ENCODE results near the gene SLC45A3.

The SLC45A3 gene

GRCh38 chr1:205610036-205610435 is 70.3 kb downstream of the SLC45A3 start:
- H3K4me1 ChIP-seq (ENCODE audit: insufficient read depth, low read length, severe bottlenecking), result peaks cover 9% of the 10 kb centered on the region
- H3K36me3 ChIP-seq (ENCODE audit: insufficient read depth, low read length), result peaks cover 91% of the 10 kb centered on the region
- no peaks in the 10 kb centered on the region for H3K9me2 ChIP-seq (ENCODE audit: low read depth, low read length)
- H3K27me3 ChIP-seq (ENCODE audit: insufficient read depth, low read length), result no peaks in the 10 kb centered on the region
- H3K4me2 ChIP-seq (ENCODE audit: low read length), result no peak overlapping the region
- peaks cover 52% of the 10 kb centered on the region for H3K79me2 ChIP-seq (ENCODE audit: insufficient read depth, low read length)
- no peak overlapping the region for H3K9ac ChIP-seq (ENCODE audit: low read length)
- H3K9me3 ChIP-seq (ENCODE audit: low read length), result no peaks in the 10 kb centered on the region
- 0 out of 2 replicates have a peak, but pooled peaks cover under 1% of the 10 kb centered on the region for H3F3A ChIP-seq (ENCODE audit: insufficient read depth, low read length)
- no peak overlapping the region for H3K27ac ChIP-seq (ENCODE audit: low read depth, low read length, poor library complexity, severe bottlenecking)
- no peak overlapping the region for H2AFZ ChIP-seq (ENCODE audit: low read length)
- no peaks in the 10 kb centered on the region for H4K20me1 ChIP-seq (ENCODE audit: insufficient read depth, low read length)
- TF ChIP-seq EZH2 (IDR thresholded peaks at IDR 0.05; ENCODE audit: borderline replicate concordance, low read length) (no peak), CTCF (IDR thresholded peaks at IDR 0.05; ENCODE audit: low read length) (no peak)
- H3K4me3 ChIP-seq (ENCODE audit: low read depth, low read length, poor library complexity, severe bottlenecking), result no peak overlapping the region

All from OCI-LY1 (cell line).